ENCODE data around the gene CCL25.

GRCh38 chr19:8111376-8111775 lies 58.8 kb downstream of the CCL25 start:
- TF ChIP-seq CTCF (IDR thresholded peaks at IDR 0.05) (no peak), EP300 (IDR thresholded peaks at IDR 0.05; ENCODE audit: low read depth) (no peak)

Data from transverse colon (tissue), 3 donors.